ENCODE data around the gene MAGI2.
"Not testable (repeated sequence)": the region's sequence is repeated elsewhere in the genome, so short reads cannot be mapped to it uniquely, and the experiment has no call there.

The MAGI2 gene

DNA sequence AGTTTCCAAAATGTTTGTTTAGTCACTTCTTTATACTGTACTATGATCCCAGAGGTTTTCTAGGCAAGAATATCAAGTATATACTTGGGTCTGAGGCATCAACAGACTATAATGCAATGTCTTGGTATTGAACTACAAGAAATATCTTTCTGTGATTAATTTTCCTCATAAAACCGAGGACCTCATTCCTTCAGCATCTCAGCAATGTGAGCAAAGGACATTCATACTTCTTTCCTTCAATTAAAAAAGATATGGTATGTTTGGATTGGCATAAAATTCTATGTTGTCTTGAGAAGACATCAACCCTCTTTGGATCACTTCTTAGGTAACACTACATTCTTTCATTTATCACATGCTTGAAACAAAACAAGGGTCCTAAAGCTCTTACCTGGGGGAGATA lies 1130.3 kb downstream of the MAGI2 start:
- H3K4me1 Mint-ChIP-seq (ENCODE audit: low read depth) = no peaks in the 10 kb centered on the region
- H3K27ac Mint-ChIP-seq = no peak overlapping the region
- no peak overlapping the region for H3K4me3 Mint-ChIP-seq
- H3K36me3 Mint-ChIP-seq (ENCODE audit: low read depth) = no peaks in the 10 kb centered on the region
- H3K9me3 Mint-ChIP-seq = peaks cover 5% of the 10 kb centered on the region
- intact Hi-C loops (cut with micrococcal nuclease) = no loop called here
- no peaks in the 10 kb centered on the region for H3K27me3 Mint-ChIP-seq

- H3K4me1 Mint-ChIP-seq (ENCODE audit: low read depth); H3K4me3 Mint-ChIP-seq; H3K36me3 Mint-ChIP-seq (ENCODE audit: low read depth); intact Hi-C loops (cut with micrococcal nuclease); H3K27ac Mint-ChIP-seq; H3K27me3 Mint-ChIP-seq: not testable (repeated sequence)
- peaks cover 14% of the 10 kb centered on the region for H3K9me3 Mint-ChIP-seq
Measured at GRCh38 chr7:78322231-78322630, 1131.2 kb downstream of the MAGI2 start.

GRCh38 chr7:78317371-78317770 lies 1136.1 kb downstream of the MAGI2 start:
- H3K9me3 Mint-ChIP-seq = peaks cover 16% of the 10 kb centered on the region
- intact Hi-C loops (cut with micrococcal nuclease) = no loop called here
- no peaks in the 10 kb centered on the region for H3K36me3 Mint-ChIP-seq (ENCODE audit: low read depth)
- H3K27me3 Mint-ChIP-seq = no peaks in the 10 kb centered on the region
- no peaks in the 10 kb centered on the region for H3K4me1 Mint-ChIP-seq (ENCODE audit: low read depth)
- H3K4me3 Mint-ChIP-seq = no peak overlapping the region
- H3K27ac Mint-ChIP-seq = no peak overlapping the region

- H3K9me3 Mint-ChIP-seq = peaks cover 16% of the 10 kb centered on the region
- H3K4me3 Mint-ChIP-seq = no peak overlapping the region
- intact Hi-C loops (cut with micrococcal nuclease) = no loop called here
- no peaks in the 10 kb centered on the region for H3K36me3 Mint-ChIP-seq (ENCODE audit: low read depth)
- no peak overlapping the region for H3K27ac Mint-ChIP-seq
- no peaks in the 10 kb centered on the region for H3K27me3 Mint-ChIP-seq
- H3K4me1 Mint-ChIP-seq (ENCODE audit: low read depth) = no peaks in the 10 kb centered on the region
Measured at GRCh38 chr7:78316110-78316509, 1137.4 kb downstream of the MAGI2 start.

DNA sequence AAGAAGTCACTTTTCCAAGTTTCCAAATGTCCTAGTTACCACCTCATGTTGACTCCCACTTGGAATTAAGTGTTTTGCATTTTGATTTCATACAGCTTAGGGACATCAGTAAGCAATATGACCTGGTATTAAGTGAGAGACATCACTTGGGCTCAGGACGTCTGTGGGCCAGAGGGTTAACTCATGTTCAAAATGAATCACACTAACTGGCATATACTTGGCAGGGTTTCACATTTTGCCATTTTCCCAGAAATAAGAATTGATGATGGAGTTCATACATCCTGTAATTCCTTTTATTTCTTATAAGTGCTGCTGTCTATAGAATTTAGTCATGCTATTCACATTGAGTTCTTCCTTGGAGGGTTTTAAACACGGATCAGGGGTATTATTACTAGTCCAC lies 1138.3 kb downstream of the MAGI2 start:
- Mint-ChIP-seq H3K4me3 (no peak overlapping the region), H3K36me3 (ENCODE audit: low read depth) (no peaks in the 10 kb centered on the region), H3K27me3 (no peaks in the 10 kb centered on the region), H3K27ac (no peak overlapping the region), H3K9me3 (peaks cover 16% of the 10 kb centered on the region), H3K4me1 (ENCODE audit: low read depth) (no peaks in the 10 kb centered on the region)
- intact Hi-C loops (cut with micrococcal nuclease) = no loop called here

DNA sequence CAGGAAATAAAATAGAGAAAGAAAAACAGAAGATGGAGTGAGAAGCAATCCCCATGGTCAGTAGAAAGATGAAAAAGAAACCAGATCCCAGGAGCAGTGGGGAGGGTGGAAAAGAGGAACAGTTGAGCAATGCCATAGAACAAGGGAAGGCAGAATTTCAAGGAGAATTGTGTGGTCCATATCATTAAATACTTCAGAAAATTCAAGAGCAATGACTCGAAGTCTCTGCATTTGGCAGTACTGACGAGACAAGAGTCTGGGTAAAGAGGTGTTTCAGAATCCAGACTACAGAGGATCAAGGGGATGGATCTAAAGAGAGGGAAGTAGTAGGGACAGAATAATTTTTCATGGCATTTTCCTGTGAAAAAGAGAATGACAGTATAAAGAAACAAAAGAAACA lies 1142.3 kb downstream of the MAGI2 start:
- H3K9me3 Mint-ChIP-seq = no peaks in the 10 kb centered on the region
- H3K4me1 Mint-ChIP-seq (ENCODE audit: low read depth) = no peaks in the 10 kb centered on the region
- intact Hi-C loops (cut with micrococcal nuclease) = no loop called here
- H3K27ac Mint-ChIP-seq = no peak overlapping the region
- no peaks in the 10 kb centered on the region for H3K36me3 Mint-ChIP-seq (ENCODE audit: low read depth)
- H3K4me3 Mint-ChIP-seq = no peak overlapping the region
- no peaks in the 10 kb centered on the region for H3K27me3 Mint-ChIP-seq

GRCh38 chr7:78307892-78308291 lies 1145.6 kb downstream of the MAGI2 start:
- no peaks in the 10 kb centered on the region for H3K4me1 Mint-ChIP-seq (ENCODE audit: low read depth)
- H3K27me3 Mint-ChIP-seq = no peaks in the 10 kb centered on the region
- no peak overlapping the region for H3K27ac Mint-ChIP-seq
- H3K4me3 Mint-ChIP-seq = no peak overlapping the region
- H3K36me3 Mint-ChIP-seq (ENCODE audit: low read depth) = no peaks in the 10 kb centered on the region
- intact Hi-C loops (cut with micrococcal nuclease) = no loop called here
- H3K9me3 Mint-ChIP-seq = no peaks in the 10 kb centered on the region

DNA sequence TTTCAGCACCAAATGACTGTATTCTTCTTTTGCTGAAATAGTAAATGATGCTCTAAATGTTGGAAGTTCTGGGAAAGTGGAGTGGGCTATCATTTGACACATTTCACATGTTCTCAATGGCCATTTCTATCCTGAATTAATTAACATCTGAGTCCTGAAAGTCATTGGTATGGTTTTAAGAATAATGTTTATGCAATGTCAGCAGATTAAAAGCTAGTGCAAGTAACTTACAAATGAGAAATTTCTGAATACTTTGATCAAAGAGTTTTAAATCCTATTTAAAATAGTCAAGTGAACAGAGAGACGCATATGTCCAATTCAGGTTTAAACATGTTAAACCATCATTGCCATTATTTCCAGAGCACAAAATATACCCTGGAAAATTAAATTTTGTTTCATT lies 1146.8 kb downstream of the MAGI2 start:
- Mint-ChIP-seq H3K4me3 (no peak overlapping the region), H3K27ac (no peak overlapping the region), H3K27me3 (no peaks in the 10 kb centered on the region), H3K36me3 (ENCODE audit: low read depth) (no peaks in the 10 kb centered on the region), H3K9me3 (no peaks in the 10 kb centered on the region), H3K4me1 (ENCODE audit: low read depth) (no peaks in the 10 kb centered on the region)
- intact Hi-C loops (cut with micrococcal nuclease) = no loop called here

GRCh38 chr7:78301407-78301806 lies 1152.1 kb downstream of the MAGI2 start:
- Mint-ChIP-seq H3K4me3 (no peak overlapping the region), H3K27ac (no peak overlapping the region), H3K4me1 (ENCODE audit: low read depth) (no peaks in the 10 kb centered on the region), H3K27me3 (no peaks in the 10 kb centered on the region), H3K36me3 (ENCODE audit: low read depth) (no peaks in the 10 kb centered on the region), H3K9me3 (no peaks in the 10 kb centered on the region)
- intact Hi-C loops (cut with micrococcal nuclease) = no loop called here

GRCh38 chr7:78299088-78299487 lies 1154.4 kb downstream of the MAGI2 start:
- Mint-ChIP-seq H3K4me1 (ENCODE audit: low read depth) (no peaks in the 10 kb centered on the region), H3K27ac (no peak overlapping the region), H3K27me3 (no peaks in the 10 kb centered on the region), H3K4me3 (no peak overlapping the region), H3K9me3 (peaks cover 10% of the 10 kb centered on the region), H3K36me3 (ENCODE audit: low read depth) (no peaks in the 10 kb centered on the region)
- intact Hi-C loops (cut with micrococcal nuclease) = no loop called here

GRCh38 chr7:78296644-78297371 lies 1156.7 kb downstream of the MAGI2 start:
- H3K27me3 Mint-ChIP-seq = no peaks in the 10 kb centered on the region
- no peak overlapping the region for H3K4me3 Mint-ChIP-seq
- H3K36me3 Mint-ChIP-seq (ENCODE audit: low read depth) = no peaks in the 10 kb centered on the region
- peaks cover 10% of the 10 kb centered on the region for H3K9me3 Mint-ChIP-seq
- H3K27ac Mint-ChIP-seq = no peak overlapping the region
- intact Hi-C loops (cut with micrococcal nuclease) = no loop called here
- H3K4me1 Mint-ChIP-seq (ENCODE audit: low read depth) = no peaks in the 10 kb centered on the region

DNA sequence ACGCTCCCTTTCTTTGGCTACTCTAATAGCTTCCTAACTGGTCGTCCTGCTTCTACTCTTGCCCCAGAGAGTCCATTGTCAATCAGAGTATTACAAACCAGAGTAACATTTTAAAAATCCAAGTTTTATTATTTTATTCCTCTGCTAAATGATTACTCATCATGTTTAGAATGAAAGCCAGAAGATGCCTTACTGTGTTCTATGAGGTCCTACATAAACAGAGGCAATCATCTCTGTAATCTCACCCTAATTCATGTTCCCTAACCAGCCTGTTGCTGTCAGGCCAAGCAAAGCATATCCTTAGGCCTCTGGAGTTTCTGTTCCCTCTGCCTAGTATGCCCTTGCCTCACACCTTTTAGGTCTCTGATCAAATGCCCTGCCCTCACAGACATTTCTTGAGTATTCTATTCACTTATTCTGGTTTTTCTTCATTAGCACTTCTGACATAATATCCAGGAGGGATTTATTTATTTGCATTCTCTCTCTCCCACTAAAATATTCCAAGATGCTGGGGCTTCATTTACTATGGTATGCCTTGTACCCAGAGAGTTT lies 1157.3 kb downstream of the MAGI2 start:
- Mint-ChIP-seq H3K36me3 (ENCODE audit: low read depth) (no peaks in the 10 kb centered on the region), H3K9me3 (peaks cover 12% of the 10 kb centered on the region), H3K4me3 (no peak overlapping the region), H3K4me1 (ENCODE audit: low read depth) (no peaks in the 10 kb centered on the region), H3K27ac (no peak overlapping the region), H3K27me3 (no peaks in the 10 kb centered on the region)
- intact Hi-C loops (cut with micrococcal nuclease) = no loop called here

DNA sequence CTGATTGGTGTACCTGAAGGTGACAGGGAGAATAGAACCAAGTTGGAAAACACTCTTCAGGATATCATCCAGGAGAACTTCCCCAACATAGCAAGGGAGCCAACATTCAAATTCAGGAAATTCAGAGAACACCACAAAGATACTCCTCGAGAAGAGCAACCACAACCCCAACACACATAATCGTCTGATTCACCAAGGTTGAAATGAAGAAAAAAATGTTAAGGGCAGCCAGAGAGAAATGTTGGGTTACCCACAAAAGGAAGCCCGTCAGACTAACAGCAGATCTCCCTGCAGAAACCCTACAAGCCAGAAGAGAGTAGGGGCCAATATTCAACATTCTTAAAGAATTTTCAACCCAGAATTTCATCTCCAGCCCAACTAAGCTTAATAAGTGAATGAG lies 1164.0 kb downstream of the MAGI2 start:
- H3K36me3 Mint-ChIP-seq (ENCODE audit: low read depth) = not testable (repeated sequence)

GRCh38 chr7:78284945-78285344 lies 1168.5 kb downstream of the MAGI2 start:
- intact Hi-C loops (cut with micrococcal nuclease) = no loop called here
- H3K4me1 Mint-ChIP-seq (ENCODE audit: low read depth) = no peaks in the 10 kb centered on the region

More for the DNA sequence above, 1164.0 kb downstream of the MAGI2 start:
- H3K27me3 Mint-ChIP-seq; intact Hi-C loops (cut with micrococcal nuclease); H3K4me1 Mint-ChIP-seq (ENCODE audit: low read depth); H3K4me3 Mint-ChIP-seq; H3K27ac Mint-ChIP-seq: not testable (repeated sequence)
- peaks cover 39% of the 10 kb centered on the region for H3K9me3 Mint-ChIP-seq

DNA sequence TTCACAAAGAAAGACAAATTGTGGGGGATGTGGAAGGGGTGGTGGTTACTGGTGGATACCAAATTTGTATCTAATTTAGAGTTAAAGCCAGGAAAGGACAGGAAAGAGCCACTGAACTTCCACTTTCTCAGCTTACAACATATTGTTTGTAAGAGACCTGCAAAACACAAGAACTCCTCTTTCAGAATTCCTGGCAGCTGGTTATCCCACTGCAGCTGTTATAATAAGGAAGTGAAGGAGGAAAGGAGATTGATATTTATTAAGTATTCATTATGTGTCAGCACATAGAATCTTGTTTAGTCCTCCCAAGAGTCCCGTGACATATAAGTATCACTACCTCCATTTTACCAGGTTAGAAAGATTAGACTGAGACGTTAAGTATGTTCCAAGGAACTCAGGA lies 1173.2 kb downstream of the MAGI2 start:
- Mint-ChIP-seq H3K27me3 (no peaks in the 10 kb centered on the region), H3K27ac (no peak overlapping the region), H3K36me3 (ENCODE audit: low read depth) (no peaks in the 10 kb centered on the region), H3K4me3 (no peak overlapping the region), H3K4me1 (ENCODE audit: low read depth) (no peaks in the 10 kb centered on the region), H3K9me3 (peaks cover 13% of the 10 kb centered on the region)
- intact Hi-C loops (cut with micrococcal nuclease) = no loop called here

More at GRCh38 chr7:78284945-78285344, 1168.5 kb downstream of the MAGI2 start:
- H3K9me3 Mint-ChIP-seq = peaks cover 25% of the 10 kb centered on the region
- no peak overlapping the region for H3K27ac Mint-ChIP-seq
- no peaks in the 10 kb centered on the region for H3K27me3 Mint-ChIP-seq
- H3K4me3 Mint-ChIP-seq = no peak overlapping the region
- H3K36me3 Mint-ChIP-seq (ENCODE audit: low read depth) = no peaks in the 10 kb centered on the region
